GM18505 (cell line): ENCODE measurements around the gene PPP1R3G.

Experiments used
- ATAC-seq: cut with Tn5 transposase; IDR thresholded peaks from one replicate; pipeline ENCODE4 v1.9.1; 2021; ENCODE audit not compliant: unreplicated experiment
- POLR2A ChIP-seq: IDR thresholded peaks from 4 replicates; pipeline ENCODE4 v1.6.1; 2011; ENCODE audit warnings: borderline replicate concordance; ENCODE audit not compliant: insufficient read depth, insufficient read length; ENCODE audit errors: extremely low read depth

Gene PPP1R3G

GRCh38 chr6:5091210-5092069 lies 6.3 kb downstream of the PPP1R3G start:
- no peak for ATAC-seq

GRCh38 chr6:5093231-5094015 lies 8.3 kb downstream of the PPP1R3G start:
- no peak for TF ChIP-seq POLR2A
- no peak for ATAC-seq

More at GRCh38 chr6:5091210-5092069, 6.3 kb downstream of the PPP1R3G start:
- TF ChIP-seq POLR2A: no peak

- ATAC-seq: no peak
- no peak for TF ChIP-seq POLR2A
Measured at GRCh38 chr6:5094327-5094726, 9.2 kb downstream of the PPP1R3G start.

DNA sequence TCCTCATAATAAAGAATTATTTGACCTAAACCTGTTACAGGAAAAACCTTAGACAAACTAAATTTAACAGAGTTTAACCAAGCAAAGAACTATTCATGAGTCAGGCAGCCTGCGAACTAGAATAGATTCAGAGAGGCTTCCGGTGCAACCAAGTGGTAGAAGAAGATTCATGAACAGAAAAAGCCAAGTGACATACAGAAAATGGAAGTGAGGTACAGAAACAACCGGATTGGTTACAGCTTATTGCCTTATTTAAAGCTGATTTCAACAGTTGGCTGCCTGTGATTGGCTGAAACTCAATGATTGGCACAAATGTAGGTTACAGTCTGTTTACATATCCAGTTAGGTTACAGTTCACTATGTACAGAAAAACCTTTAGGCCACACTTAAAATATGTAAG lies 10.1 kb downstream of the PPP1R3G start:
- ATAC-seq: no peak
- peak; percentile 36 for TF ChIP-seq POLR2A

DNA sequence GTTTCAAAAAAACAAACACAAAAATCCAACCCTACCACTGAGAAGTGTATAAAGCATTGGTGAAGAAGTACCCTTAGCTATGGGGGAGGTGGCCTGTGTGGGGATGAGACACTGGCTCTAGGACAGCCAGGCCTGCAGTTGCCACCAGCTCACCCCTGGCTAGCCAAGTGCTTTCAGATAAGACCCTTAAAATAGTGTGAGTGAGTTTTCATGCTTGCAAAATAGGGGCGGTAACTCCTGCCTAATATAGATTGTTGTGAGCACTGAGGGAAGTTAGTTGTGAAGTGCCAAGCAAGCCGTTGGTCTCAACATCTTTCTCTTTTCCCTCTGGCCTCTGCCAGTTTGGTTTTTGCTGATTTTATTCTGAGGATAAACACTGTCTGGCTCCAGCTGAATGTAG lies 11.3 kb downstream of the PPP1R3G start:
- no peak for TF ChIP-seq POLR2A
- no peak for ATAC-seq

DNA sequence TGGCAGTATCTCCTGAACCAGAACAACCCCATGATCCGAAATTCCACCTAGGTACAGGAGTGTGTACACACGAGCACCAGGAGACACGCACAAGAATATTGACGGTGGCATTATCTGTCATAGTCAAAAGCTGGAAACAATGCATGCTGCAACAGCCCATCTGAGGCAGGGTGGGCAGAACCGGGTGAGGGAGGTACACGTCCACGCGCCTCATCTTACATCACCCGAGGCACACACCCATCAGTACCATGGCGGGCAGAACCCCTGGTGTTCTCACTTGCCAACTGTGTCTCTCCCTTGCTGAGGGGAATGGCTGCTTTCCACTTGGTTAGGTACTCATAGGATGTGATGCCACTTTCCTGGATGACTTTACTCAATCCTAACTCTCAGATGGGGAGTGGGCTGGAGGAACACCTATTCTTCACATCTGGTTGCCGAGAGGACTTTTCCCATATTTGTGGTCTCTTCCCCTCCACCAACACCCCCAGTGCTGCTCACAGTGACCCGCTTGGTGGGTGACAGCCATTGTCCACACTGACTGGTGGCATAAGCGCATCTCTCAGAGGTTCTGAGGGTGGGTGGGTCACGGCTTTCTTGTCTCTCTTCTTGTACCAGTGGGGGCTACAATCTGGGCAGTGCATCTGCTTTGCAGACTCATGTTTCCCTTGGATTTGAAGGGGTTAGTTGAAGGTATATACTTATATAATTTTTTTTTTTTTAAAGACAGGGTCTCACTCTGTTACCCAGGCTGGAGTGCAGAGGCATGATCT lies 13.5 kb downstream of the PPP1R3G start:
- TF ChIP-seq POLR2A: no peak
- no peak for ATAC-seq

DNA sequence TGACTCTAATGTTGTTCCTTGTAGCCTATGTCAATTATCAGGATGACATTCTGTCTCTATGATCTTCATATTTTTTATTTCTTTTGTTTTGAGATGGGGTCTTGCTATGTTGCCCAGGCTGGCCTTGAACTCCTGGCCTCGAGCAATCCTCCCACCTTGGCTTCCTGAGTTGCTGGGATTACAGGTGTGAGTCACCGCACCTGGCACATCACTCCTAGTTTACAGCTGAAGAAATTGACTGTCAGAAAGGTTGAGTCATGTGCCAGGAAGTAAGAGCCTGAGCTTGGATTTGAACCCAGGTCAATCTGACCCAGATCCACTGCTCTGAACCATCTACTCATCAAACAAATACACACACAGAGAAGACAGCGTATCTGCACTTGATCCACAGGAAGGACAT lies 14.4 kb downstream of the PPP1R3G start:
- no peak for ATAC-seq
- no peak for TF ChIP-seq POLR2A

DNA sequence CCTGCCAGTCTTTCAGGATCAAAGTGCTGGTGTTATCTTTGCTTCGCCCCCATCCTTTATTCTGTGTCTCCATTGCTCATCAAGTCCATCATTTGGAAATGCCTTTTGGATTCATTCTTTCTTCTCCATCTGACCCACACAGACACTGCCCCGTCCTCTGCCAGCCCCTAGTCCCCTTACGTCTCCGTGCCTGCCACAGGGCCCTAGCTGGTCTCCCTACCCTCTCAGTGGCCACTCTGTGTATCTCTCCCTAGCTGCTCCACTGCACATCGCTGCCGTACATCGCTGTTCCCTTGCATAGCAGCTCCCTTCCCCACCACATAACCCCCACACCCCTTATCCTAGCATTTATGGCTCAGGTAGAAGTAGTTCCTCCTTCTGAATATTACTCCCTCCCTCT lies 15.7 kb downstream of the PPP1R3G start:
- no peak for ATAC-seq
- TF ChIP-seq POLR2A: no peak

GRCh38 chr6:5102267-5102970 lies 17.3 kb downstream of the PPP1R3G start:
- no peak for ATAC-seq
- no peak for TF ChIP-seq POLR2A

- no peak for TF ChIP-seq POLR2A
- ATAC-seq: no peak
Measured at GRCh38 chr6:5103250-5103649, 18.1 kb downstream of the PPP1R3G start.

DNA sequence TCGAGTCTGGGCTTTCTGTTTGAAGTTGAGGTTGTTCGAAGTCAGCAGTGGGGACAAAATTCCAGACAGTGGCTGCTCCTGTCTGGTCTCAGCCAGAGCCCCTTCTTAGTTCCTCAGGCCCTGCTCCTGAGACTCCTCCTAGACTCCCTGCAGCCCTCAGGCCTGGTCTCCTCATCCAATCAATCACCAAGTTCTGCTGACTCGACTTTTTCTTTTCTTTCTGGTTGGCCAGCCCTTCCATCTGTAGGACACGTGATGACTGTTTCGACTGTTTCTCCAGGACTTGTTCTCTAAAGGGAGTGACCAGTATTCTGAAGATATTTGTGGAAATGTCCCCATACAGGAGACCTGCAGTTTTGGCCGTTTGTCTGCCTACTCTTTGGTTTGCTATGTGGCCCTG lies 19.5 kb downstream of the PPP1R3G start:
- no peak for ATAC-seq
- TF ChIP-seq POLR2A: no peak

GRCh38 chr6:5105146-5105545 lies 20.0 kb downstream of the PPP1R3G start:
- no peak for TF ChIP-seq POLR2A
- no peak for ATAC-seq

GRCh38 chr6:5107341-5107740 lies 22.2 kb downstream of the PPP1R3G start:
- TF ChIP-seq POLR2A: no peak
- ATAC-seq: no peak
